Stimulated activated CD4-positive, alpha-beta T cell treated with anti-CD3 and anti-CD28 coated beads, TNF-alpha, amount 100 ng/mL, for 1 hour (primary cell): ENCODE results near the gene ACCS.

ENCODE experiments used
- DNase-seq, 3 donors: peaks; one replicate each; pipeline ENCODE4 v3.0.0-alpha.2; 2020; ENCODE audit warnings: low read depth in 3 of 3, low spot score in 1 of 3

ACCS gene

DNA sequence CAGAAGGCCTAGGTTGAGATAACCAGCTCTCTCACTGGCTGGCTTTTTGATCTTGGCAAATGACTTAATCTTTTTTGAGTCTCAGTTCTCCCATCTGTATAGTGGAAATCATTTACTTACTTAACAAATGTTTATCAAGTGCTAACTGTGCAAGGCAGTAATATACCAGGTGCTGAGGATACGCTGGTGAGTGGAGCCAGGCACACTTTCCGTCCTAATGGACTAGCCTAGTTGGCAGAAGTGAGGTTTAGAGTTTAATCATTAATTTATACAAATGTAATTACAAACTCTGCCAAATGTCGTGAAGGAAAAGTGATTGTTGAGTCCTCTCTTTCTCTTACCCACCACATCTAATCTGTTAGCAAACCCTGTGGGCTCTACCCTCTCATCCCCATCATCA is 62.7 kb downstream of the ACCS start:
- no peak for DNase-seq

DNA sequence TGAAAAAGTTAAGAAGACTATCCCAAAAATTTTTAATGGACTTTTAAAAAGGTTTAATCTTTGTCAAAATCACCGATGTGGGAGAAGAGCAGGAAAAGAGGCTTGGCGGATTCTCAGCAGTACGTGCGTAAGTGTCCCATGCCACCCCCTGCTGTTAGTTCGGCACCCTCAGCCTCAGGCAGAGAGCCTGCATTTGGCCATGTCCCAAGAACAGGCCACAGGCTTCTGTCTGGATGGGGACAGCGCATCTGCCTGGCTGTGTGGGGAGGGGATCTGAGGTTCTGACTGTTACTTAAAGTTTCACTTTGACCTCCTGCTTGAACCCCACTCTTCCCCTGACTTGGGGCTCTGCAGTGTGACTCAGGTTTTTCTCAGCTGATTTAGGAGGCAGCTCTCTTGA is 64.7 kb downstream of the ACCS start:
- no peak for DNase-seq

DNA sequence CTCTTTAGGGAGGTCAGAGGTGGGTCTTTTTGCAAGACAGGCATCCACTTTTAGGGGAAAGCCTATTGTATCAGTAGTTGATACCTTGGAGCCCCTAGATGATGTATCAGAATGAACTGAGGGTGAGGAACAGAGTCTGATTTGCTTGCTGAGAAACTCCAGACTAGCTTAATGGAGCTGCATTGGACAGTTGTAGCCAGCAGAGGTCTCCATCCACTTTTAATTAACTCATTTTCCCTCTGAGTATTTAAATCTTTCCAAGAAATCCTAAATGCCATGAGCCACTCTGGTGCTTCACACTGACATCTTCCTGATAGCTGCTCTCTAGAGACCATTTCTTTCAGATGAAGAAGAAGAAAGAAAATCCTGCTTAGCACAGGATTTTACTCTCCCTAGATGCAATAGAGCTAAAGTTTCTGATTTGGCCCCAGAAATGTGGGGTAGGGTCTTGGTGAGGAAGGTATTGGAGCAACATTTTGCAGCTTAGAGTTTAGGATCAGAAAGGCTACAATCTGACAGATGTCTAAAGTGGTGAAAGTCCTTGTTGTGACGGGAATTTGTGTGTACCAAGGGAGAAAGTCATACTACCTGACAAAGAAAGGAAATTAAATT is 67.4 kb downstream of the ACCS start:
- DNase-seq = no peak
